HepG2 (cell line): ENCODE results near the gene THSD4. TPM values are rescaled to one million over a fixed set of nuclear protein-coding genes. Genes with fewer than 3 reads are reported as not detected.

Experiments
- ATAC-seq: fragments of 200-7000 bp; cut with Tn5 transposase; 3 replicates; pipeline ENCODE4 v1.9.1; 2020; ENCODE audit warnings: mild to moderate bottlenecking, moderate library complexity
- BruUV-seq: library from RNA; stranded (reverse); fragments of 400-500 nt; replicated peaks from 2 replicates; lab custom pipeline; 2021; lab: Mats Ljungman, UMichigan
- CTCF ChIA-PET: fragments of 300-600 bp; formaldehyde crosslinking; extraction: SDS; loops from one replicate; lab custom pipeline; 2021; ENCODE audit warnings: low total read pairs, inconsistent platforms, low intra/inter-chr PET ratio; lab: Yijun Ruan, JAX
- POLR2A ChIA-PET: fragments of 350-600 bp; sonication (Branson Sonifier 250); formaldehyde crosslinking; loops from one replicate; lab custom pipeline; 2020; ENCODE audit warnings: antibody characterized with exemption, inconsistent platforms; lab: Yijun Ruan, JAX
- DNase-seq: peaks from one replicate; pipeline ENCODE4 v3.0.0-alpha.2; 2015; ENCODE audit warnings: low spot score
- FAIRE-seq: peaks from 3 replicates; lab custom pipeline; 2011; peaks lifted over from hg19 to GRCh38; lab: Jason Lieb, UNC
- H2AFZ ChIP-seq: one replicate; pipeline ENCODE4 v1.6.1; 2011; ENCODE audit warnings: low read length, inconsistent platforms
- H3K27ac ChIP-seq: fragments of 300-600 bp; 3 replicates; pipeline ENCODE4 v1.8.0; 2011; ENCODE audit warnings: mixed run types, mild to moderate bottlenecking, mixed read lengths, low read length, inconsistent platforms; ENCODE audit not compliant: insufficient read depth; ENCODE audit errors: extremely low read length
- H3K27me3 ChIP-seq, 2 experiments: fragments of 200-600 bp in 1 of 2; 2 replicates in 1 of 2; 3 replicates in 1 of 2; pipeline versions ENCODE4 v1.6.0 to v1.8.0; 2011; ENCODE audit warnings: low read length in 2 of 2, mild to moderate bottlenecking in 2 of 2, moderate library complexity in 2 of 2, inconsistent platforms in 1 of 2; ENCODE audit not compliant: insufficient read depth in 2 of 2, control insufficient read depth in 1 of 2
- H3K36me3 ChIP-seq, 2 experiments: fragments of 200-600 bp in 1 of 2; replicated peaks in 1 of 2; 2 replicates in 1 of 2; 3 replicates in 1 of 2; pipeline versions ENCODE4 v1.5.1 to v1.8.0; 2011; ENCODE audit warnings: low read length in 2 of 2, inconsistent platforms in 1 of 2; ENCODE audit not compliant: insufficient read depth in 2 of 2, control insufficient read depth in 1 of 2
- H3K4me1 ChIP-seq: 2 replicates; pipeline ENCODE4 v1.5.1; 2012; ENCODE audit warnings: low read length, inconsistent platforms; ENCODE audit not compliant: insufficient read depth
- H3K4me2 ChIP-seq: 2 replicates; pipeline ENCODE4 v1.6.0; 2011; ENCODE audit warnings: low read depth, low read length, inconsistent platforms
- H3K4me3 ChIP-seq, 3 experiments: fragments of 200-600 bp in 1 of 3; sonication (generic), shearing (Covaris generic) in 1 of 3; replicated peaks in 1 of 3; 2 replicates each; pipeline ENCODE4 v1.5.1; 2011 to 2016; ENCODE audit warnings: low read length in 3 of 3, inconsistent platforms in 2 of 3, low read depth in 2 of 3, mild to moderate bottlenecking in 2 of 3, control low read depth in 1 of 3, mixed read lengths in 1 of 3; ENCODE audit not compliant: insufficient read depth in 1 of 3
- H3K79me2 ChIP-seq: one replicate; pipeline ENCODE4 v1.6.1; 2011; ENCODE audit warnings: low read length, inconsistent platforms; ENCODE audit not compliant: insufficient read depth
- H3K9ac ChIP-seq: 2 replicates; pipeline ENCODE4 v1.6.0; 2011; ENCODE audit warnings: mild to moderate bottlenecking, low read depth, low read length, inconsistent platforms; ENCODE audit not compliant: insufficient read depth
- H3K9me3 ChIP-seq: 2 replicates; pipeline ENCODE4 v1.5.1; 2012; ENCODE audit warnings: mild to moderate bottlenecking, low read length
- H4K20me1 ChIP-seq: 2 replicates; pipeline ENCODE4 v1.6.0; 2011; ENCODE audit warnings: inconsistent platforms, mild to moderate bottlenecking, low read length, moderate library complexity; ENCODE audit not compliant: insufficient read depth
- CREM ChIP-seq, 2 experiments: sonication (generic) in 1 of 2; formaldehyde crosslinking in 1 of 2; IDR thresholded peaks; 2 replicates each; pipeline versions ENCODE4 v1.4.0 to v1.6.1; 2016 to 2020; ENCODE audit warnings: antibody characterized with exemption in 1 of 2, mild to moderate bottlenecking in 1 of 2, missing genetic modification reagents in 1 of 2
- MXD3 ChIP-seq: IDR thresholded peaks from 2 replicates; pipeline ENCODE4 v1.6.1; 2016; ENCODE audit warnings: mild to moderate bottlenecking, missing biosample characterization, missing genetic modification reagents
- PLSCR1 ChIP-seq: sonication (generic); formaldehyde crosslinking; IDR thresholded peaks from 2 replicates; pipeline ENCODE4 v1.5.0; 2020; ENCODE audit warnings: missing genetic modification reagents, mild to moderate bottlenecking, borderline replicate concordance
- SKIL ChIP-seq: sonication (generic); formaldehyde crosslinking; IDR thresholded peaks from 2 replicates; pipeline ENCODE4 v1.8.0; 2022; ENCODE audit warnings: missing genetic modification reagents, mild to moderate bottlenecking, moderate library complexity, borderline replicate concordance
- ZNF629 ChIP-seq: sonication (generic); formaldehyde crosslinking; conservative IDR thresholded peaks from 2 replicates; pipeline ENCODE4 v1.5.0; 2020; ENCODE audit warnings: missing genetic modification reagents
- WGBS: methylation state at CpG from one replicate; pipeline ENCODE4 v1.1.6; 2017; ENCODE audit warnings: low lambda C conversion rate; 5-methylcytosine and 5-hydroxymethylcytosine counted together
- in situ Hi-C: cut with HindIII; loops from 2 replicates; pipeline ENCODE4 v1.10.0; 2017; ENCODE audit warnings: low pct_unique_long_range_greater_than_20kb; ENCODE audit not compliant: extremely low pct_ligation_motif_present
- intact Hi-C: fragments of 100-400 bp; cut with micrococcal nuclease; formaldehyde crosslinking; loops from one replicate; pipeline ENCODE4 v1.10.0; 2022; ENCODE audit not compliant: unreplicated experiment
- polyA plus RNA-seq, 8 experiments: library from polyadenylated mRNA; depleted of rRNA in 3 of 8; stranded (reverse) in 7 of 8; unstranded in 1 of 8; fragments of >200 nt; fragmentation: Illumina TruSeq in 4 of 8; extraction: Trizol in 4 of 8; gene quantifications; 2 replicates each; pipeline versions ENCODE4 v1.2.1 to v1.2.3, GENCODE V29; 2011 to 2016; ENCODE audit warnings: low read depth in 4 of 8, missing spikeins in 1 of 8, mixed read lengths in 1 of 8; ENCODE audit not compliant: insufficient read depth in 1 of 8
- total RNA-seq, 5 experiments: library from RNA; depleted of rRNA; stranded (reverse); fragments of >200 nt; fragmentation: Illumina TruSeq; extraction: Trizol; gene quantifications; 2 replicates each; pipeline ENCODE4 v1.2.3, GENCODE V29; 2016; ENCODE audit warnings: low read depth in 1 of 5
- TF ChIP-seq, protein P1 (sequence below): sonication (generic); formaldehyde crosslinking; IDR thresholded peaks from 2 replicates; pipeline ENCODE4 v1.5.1; 2020; ENCODE audit warnings: mild to moderate bottlenecking, missing genetic modification reagents, moderate library complexity

Gene THSD4
- total and polyA plus RNA-seq, 2 of the 13 experiments (the other 11 are each of a cell fraction or from before 2014, with no cell fraction given) = 0.07 to 0.21 TPM

- no peak for TF ChIP-seq SKIL (CRISPR knock-in tag)
- TF ChIP-seq MXD3 = no peak
- TF ChIP-seq, protein P1, sequence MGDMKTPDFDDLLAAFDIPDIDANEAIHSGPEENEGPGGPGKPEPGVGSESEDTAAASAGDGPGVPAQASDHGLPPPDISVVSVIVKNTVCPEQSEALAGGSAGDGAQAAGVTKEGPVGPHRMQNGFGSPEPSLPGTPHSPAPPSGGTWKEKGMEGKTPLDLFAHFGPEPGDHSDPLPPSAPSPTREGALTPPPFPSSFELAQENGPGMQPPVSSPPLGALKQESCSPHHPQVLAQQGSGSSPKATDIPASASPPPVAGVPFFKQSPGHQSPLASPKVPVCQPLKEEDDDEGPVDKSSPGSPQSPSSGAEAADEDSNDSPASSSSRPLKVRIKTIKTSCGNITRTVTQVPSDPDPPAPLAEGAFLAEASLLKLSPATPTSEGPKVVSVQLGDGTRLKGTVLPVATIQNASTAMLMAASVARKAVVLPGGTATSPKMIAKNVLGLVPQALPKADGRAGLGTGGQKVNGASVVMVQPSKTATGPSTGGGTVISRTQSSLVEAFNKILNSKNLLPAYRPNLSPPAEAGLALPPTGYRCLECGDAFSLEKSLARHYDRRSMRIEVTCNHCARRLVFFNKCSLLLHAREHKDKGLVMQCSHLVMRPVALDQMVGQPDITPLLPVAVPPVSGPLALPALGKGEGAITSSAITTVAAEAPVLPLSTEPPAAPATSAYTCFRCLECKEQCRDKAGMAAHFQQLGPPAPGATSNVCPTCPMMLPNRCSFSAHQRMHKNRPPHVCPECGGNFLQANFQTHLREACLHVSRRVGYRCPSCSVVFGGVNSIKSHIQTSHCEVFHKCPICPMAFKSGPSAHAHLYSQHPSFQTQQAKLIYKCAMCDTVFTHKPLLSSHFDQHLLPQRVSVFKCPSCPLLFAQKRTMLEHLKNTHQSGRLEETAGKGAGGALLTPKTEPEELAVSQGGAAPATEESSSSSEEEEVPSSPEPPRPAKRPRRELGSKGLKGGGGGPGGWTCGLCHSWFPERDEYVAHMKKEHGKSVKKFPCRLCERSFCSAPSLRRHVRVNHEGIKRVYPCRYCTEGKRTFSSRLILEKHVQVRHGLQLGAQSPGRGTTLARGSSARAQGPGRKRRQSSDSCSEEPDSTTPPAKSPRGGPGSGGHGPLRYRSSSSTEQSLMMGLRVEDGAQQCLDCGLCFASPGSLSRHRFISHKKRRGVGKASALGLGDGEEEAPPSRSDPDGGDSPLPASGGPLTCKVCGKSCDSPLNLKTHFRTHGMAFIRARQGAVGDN (CRISPR knock-in tag) = peak; percentile 46
- TF ChIP-seq CREM (IDR thresholded peaks at IDR 0.05) = no peak
- no peak for TF ChIP-seq CREM (CRISPR knock-in tag; IDR thresholded peaks at IDR 0.05)
Observed at GRCh38 chr15:71660501-71660900, 545.2 kb downstream of the THSD4 start (continued).

- Histone ChIP-seq H3K9me3 (peaks cover 4% of the 10 kb centered on the region), H3K36me3 (no peaks in the 10 kb centered on the region), H3K4me1 (peaks cover 65% of the 10 kb centered on the region), H3K9ac (no peak overlapping the region), H2AFZ (peak overlapping the region; percentile 24), H4K20me1 (no peaks in the 10 kb centered on the region), H3K27me3 (no peaks in the 10 kb centered on the region)
- DNase-seq (no peak), FAIRE-seq (no peak)
- 63% methylated on average over 1 of the region's 1 CpG for WGBS
- TF ChIP-seq ZNF629 (CRISPR knock-in tag) = peak; percentile 39; the same call in 1 of the 2 replicates
- no peak for TF ChIP-seq PLSCR1
- TF ChIP-seq, all 625 proteins: peak for 1
- intact Hi-C loops (no loop called here), in situ Hi-C loops (loop anchor here (5.0 kb wide), 1 partner anchor 215 kb away; no protein-coding TSS in a partner anchor)
- Histone ChIP-seq H3K4me2 (no peak overlapping the region), H3K27ac (peak overlapping the region; percentile 28), H3K4me3 (no peak overlapping the region), H3K79me2 (no peaks in the 10 kb centered on the region)
- CTCF ChIA-PET = no interaction called here
- no TSS peak for BruUV-seq
- POLR2A ChIA-PET = no interaction called here
- ATAC-seq = no peak
Observed at GRCh38 chr15:71662306-71662705, 547.0 kb downstream of the THSD4 start.
